ENCODE data around the gene GNL1. TPM values are rescaled to one million over a fixed set of nuclear protein-coding genes. Genes with fewer than 3 reads are reported as not detected.
A peak's percentile ranks its signal among the peaks of the same experiment; 100 is the strongest.

Gene GNL1
- total and polyA plus RNA-seq, 9 of the 15 experiments (the other 6 are each of a cell fraction or from before 2014, with no cell fraction given) = 0.73 to 112 (median 58.0) TPM

GRCh38 chr6:30571075-30571761 lies 14.9 kb upstream of the GNL1 start, which contains the start of gene ABCF1 (continued):
- TF ChIP-seq MBD2 (IDR thresholded peaks at IDR 0.05; ENCODE audit: borderline replicate concordance, low read depth) (peak; percentile 84), ZNF583 (CRISPR knock-in tag; IDR thresholded peaks at IDR 0.05) (peak; percentile 29; the same call in 1 of the 2 replicates), ZFX (CRISPR knock-in tag; IDR thresholded peaks at IDR 0.05) (peak; percentile 88), KLF16 (IDR thresholded peaks at IDR 0.05) (no peak), XRCC3 (IDR thresholded peaks at IDR 0.05) (no peak), NEUROD1 (IDR thresholded peaks at IDR 0.05; ENCODE audit: borderline replicate concordance, low read depth, low read length, partially characterized antibody) (no peak), ZNF717 (CRISPR knock-in tag; IDR thresholded peaks at IDR 0.05) (no peak), ZBTB2 (IDR thresholded peaks at IDR 0.05) (peak; percentile 99), NFIX (CRISPR knock-in tag; IDR thresholded peaks at IDR 0.05; ENCODE audit: low read depth) (no peak), KDM1A (IDR thresholded peaks at IDR 0.05) (no peak), KAT7 (CRISPR knock-in tag; IDR thresholded peaks at IDR 0.05; ENCODE audit: borderline replicate concordance) (peak; percentile 92), ETS2 (tag; IDR thresholded peaks at IDR 0.05; ENCODE audit: borderline replicate concordance, poor library complexity, severe bottlenecking) (no peak), CC2D1A (IDR thresholded peaks at IDR 0.05) (no peak; the same call in 1 of the 2 replicates), FOXK2 (conservative IDR thresholded peaks at IDR 0.05 in 1 of 2, IDR thresholded peaks at IDR 0.05 in 1 of 2; ENCODE audit: low read depth in 2 of 2) (peak; percentile 98 to 99), NR2F6 (CRISPR knock-in tag; IDR thresholded peaks at IDR 0.05) (no peak), WHSC1 (IDR thresholded peaks at IDR 0.05; ENCODE audit: low read length) (no peak), RAD51 (IDR thresholded peaks at IDR 0.05; ENCODE audit: borderline replicate concordance, low read depth) (peak; percentile 80; the same call in 1 of the 2 replicates), NFATC3 (IDR thresholded peaks at IDR 0.05) (no peak), SREBF2 (CRISPR knock-in tag; IDR thresholded peaks at IDR 0.05) (no peak), TBP (optimal IDR thresholded peaks at IDR 0.05; ENCODE audit: low read depth, low read length) (peak; percentile 65), HOXB6 (CRISPR knock-in tag; IDR thresholded peaks at IDR 0.05; ENCODE audit: borderline replicate concordance) (no peak), ARID1B (IDR thresholded peaks at IDR 0.05) (no peak; the same call in 1 of the 2 replicates), PTTG1 (tag; IDR thresholded peaks at IDR 0.05; ENCODE audit: low read depth) (no peak), BRF1 (IDR thresholded peaks at IDR 0.05; ENCODE audit: borderline replicate concordance, extremely low read depth, insufficient read length) (no peak), NR4A1 (CRISPR knock-in tag; IDR thresholded peaks at IDR 0.05) (no peak), NR4A1 (tag; IDR thresholded peaks at IDR 0.05) (no peak)
- TF ChIP-seq, protein P1, sequence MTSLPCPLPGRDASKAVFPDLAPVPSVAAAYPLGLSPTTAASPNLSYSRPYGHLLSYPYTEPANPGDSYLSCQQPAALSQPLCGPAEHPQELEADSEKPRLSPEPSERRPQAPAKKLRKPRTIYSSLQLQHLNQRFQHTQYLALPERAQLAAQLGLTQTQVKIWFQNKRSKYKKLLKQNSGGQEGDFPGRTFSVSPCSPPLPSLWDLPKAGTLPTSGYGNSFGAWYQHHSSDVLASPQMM (CRISPR knock-in tag; IDR thresholded peaks at IDR 0.05) = no peak
- TF ChIP-seq, protein P2, sequence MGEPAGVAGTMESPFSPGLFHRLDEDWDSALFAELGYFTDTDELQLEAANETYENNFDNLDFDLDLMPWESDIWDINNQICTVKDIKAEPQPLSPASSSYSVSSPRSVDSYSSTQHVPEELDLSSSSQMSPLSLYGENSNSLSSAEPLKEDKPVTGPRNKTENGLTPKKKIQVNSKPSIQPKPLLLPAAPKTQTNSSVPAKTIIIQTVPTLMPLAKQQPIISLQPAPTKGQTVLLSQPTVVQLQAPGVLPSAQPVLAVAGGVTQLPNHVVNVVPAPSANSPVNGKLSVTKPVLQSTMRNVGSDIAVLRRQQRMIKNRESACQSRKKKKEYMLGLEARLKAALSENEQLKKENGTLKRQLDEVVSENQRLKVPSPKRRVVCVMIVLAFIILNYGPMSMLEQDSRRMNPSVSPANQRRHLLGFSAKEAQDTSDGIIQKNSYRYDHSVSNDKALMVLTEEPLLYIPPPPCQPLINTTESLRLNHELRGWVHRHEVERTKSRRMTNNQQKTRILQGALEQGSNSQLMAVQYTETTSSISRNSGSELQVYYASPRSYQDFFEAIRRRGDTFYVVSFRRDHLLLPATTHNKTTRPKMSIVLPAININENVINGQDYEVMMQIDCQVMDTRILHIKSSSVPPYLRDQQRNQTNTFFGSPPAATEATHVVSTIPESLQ (CRISPR knock-in tag; IDR thresholded peaks at IDR 0.05) = peak; percentile 96

Measured in K562 (cell line).